HG03354 (cell line): ENCODE results near the gene PPT2.
A peak's percentile ranks its signal among the peaks of the same experiment; 100 is the strongest.
"Not testable (repeated sequence)": the region's sequence is repeated elsewhere in the genome, so short reads cannot be mapped to it uniquely, and the experiment has no call there.

Experiments
- ATAC-seq: cut with Tn5 transposase; IDR thresholded peaks from one replicate; pipeline ENCODE4 v1.9.1; 2021; ENCODE audit warnings: mild to moderate bottlenecking; ENCODE audit not compliant: unreplicated experiment, poor library complexity, severe bottlenecking

Gene PPT2

DNA sequence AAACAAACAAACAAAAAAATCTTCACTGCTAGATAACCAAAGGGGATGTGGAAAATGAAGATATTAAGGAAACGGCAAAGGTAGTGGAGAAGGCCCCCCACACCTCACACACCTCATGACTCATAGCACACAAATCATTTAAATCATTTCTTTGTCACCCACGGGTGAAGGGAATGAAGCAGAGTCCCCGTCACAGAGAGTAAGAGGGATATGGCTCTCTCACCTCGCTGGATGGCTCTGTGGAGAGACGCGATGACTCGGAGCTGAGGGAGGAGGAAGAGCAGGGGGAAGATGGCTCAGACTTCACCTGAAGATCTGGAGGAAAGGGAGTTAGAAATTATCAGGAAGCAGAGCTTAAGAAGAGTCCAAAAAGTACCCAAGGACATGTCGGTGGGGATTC lies 27.1 kb upstream of the PPT2 start:
- no peak for ATAC-seq

DNA sequence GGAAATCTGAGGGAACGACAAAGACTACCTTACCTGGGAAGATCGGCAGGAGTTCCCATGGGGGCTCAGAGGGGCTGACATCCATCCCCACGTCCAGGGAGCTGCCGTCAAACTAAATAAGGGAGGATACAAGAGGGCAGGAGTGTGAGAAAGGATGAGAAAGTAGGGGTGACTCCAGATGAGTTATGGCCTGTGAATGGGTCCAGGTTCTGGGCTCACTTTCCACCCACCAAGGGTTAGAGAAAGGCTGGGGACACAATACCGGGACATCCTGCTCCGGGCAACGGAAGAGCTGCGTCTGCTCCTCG lies 26.6 kb upstream of the PPT2 start:
- no peak for ATAC-seq

DNA sequence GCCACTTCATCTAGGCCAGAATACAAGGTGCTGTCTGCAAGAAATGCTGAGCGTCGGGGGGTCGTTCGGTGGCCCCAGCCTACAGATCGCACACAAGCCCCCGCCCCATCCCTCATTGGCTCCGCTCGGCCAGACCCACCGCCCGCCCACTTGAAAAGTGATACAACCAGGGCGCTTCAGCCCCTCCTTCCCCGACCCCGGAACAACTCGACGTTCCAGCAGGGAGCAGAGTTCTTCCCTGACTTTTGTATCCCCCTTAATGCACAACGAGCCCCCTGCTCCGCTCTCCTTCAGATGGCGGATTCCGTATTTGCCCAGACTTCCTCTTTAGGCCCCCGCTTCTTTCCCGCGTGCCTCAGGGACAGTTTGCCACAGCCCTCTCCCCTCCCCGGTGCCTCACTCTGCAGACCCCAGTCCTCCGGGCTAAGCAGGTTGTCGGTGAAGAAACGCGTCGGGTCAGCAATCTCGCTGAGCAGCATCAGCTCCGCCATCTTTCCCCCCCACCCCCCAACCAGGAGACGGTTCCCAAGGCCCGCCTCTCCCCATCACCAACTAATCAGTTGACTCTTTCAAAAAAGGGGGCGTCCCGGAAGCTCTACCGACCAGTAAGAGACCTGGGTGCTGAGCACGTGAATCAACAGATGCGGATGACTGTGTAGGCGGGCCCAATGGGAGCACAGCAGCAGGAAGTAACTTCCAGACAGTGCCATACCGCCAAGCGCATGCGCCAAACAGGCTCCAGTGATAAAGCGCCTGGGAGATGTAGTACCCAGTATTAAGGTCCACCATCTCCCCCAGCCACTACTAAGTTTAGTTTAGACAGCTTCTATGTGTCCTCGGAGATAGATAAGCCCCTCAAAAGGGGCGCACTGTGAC lies 26.0 kb upstream of the PPT2 start, which contains the start of gene ATF6B:
ATF6B (minus strand) TSS at position 530 of the 876 bp plus-strand sequence; CDS start at position 491, 39 bp downstream.
- peak; percentile 83 for ATAC-seq

DNA sequence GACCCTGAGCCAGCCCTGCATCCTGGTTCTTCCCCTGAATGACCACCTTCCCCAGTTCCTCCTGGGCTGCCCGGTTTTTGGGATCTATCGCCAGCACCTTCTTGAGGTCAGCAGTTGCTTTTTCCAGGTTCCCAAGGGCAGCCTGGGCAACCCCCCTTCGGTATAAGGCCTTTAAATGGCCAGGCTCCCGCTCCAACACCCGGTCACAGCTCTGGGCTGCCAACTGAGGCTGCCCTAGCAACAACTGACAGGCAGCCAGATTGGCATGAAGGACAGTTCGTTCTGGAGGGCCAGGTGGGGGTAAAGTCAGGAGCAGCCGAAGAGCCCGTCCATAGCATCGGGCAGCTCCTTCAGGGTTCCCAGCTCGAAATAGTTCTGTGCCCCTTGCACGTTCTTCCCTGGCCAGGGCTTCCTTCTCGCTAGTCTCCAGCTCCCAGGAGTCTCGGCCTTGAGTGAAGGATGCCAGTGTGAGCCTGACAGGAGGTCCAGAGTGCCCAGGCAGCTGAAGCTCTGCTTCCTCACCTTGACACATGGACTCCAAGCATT lies 25.1 kb upstream of the PPT2 start:
- ATAC-seq = no peak

DNA sequence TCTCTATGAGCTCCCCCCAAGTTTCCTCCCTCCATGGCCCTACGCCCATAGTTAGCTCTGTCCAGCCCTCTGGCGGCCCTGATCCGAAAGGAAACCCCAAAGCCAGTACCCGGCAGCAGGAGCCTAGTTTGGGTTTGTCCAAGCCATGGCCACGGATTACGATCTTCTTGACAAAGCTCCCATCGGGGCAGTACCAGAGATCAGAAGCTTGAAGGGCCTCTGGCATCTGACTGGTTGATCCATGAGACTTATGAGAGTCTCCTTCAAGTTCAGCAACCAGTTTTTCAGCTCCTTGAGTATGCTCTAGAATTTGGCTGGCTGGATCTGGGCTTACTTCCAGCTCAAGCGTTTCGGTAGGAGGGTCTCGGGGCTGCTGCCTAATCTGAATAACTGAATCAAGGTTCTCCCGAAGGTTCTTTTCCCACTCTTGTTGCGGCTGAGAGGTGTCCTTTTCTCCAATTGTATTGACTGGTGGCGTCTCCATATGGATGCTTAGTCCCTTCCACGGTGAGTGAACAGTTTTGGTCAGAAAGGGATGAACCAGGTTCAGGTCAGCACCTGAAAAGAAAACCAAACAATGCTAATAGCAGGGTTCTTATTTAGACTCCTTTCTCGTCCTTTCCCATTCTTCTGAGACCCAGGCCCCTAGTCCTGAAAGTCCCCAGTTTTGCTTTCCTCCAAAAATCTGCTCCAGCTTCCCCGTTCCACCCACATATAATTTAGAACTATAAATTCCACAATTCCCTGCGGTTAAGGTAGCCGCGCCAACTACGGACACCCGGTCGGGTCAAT lies 24.4 kb upstream of the PPT2 start:
- no peak for ATAC-seq

DNA sequence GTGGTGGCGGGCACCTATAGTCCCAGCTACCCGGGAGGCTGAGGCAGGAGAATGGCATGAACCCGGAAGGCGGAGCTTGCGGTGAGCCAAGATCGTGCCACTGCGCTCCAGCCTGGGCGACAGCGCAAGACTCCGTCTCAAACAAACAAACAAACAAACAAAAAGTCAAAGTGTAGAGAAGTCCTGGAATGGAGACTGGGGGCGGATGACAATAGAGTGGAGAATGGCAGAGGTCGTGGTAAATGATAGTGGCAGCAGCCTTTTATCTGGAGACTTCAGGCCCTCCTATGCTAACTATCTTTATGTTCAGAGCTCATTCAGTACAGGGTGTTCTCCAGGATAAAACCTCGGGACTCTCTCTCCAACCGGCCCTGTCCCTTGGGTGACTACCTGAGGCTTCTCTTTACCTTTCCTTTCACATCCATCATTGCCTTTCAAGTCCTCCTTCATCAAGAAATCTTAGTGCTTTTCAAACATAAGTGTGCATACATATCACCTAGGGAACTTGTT lies 22.4 kb upstream of the PPT2 start:
- ATAC-seq = no peak

DNA sequence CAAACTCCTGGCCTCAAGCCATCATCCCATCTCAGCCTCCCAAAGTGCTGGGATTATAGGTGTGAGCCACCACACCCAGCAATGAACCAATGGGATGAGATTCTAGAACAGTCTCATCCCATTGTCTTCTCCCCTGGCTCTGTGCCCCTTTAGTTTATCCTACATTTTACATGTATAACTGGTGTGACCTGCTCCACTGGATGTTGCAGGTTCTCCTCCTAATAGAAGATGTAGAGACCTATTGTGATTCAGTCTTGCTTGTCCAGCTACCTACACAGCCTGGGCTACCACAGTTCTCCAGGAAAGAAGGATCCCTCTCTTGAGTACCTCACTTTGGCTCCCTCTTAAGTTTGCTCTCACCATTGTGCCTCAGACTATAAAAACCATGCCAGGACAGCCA lies 21.8 kb upstream of the PPT2 start:
- no peak for ATAC-seq

DNA sequence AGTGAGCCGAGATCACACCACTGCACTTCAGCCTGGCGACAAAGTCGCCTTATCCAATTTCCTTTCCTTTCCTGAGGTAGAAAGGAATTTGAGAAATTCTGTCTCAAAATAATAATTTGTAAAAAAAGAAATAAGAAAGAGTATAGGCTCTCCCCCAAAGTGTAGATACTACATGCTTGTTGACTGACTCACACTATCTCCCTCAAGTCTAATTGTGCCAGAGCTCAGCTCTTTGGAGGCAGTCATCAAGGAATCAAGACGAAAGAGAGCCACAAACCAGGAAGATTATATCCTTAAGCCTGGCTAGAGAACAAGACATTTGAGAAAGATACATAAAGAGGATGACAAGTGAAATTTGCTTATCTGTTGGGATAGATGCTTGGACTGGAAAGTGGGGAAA lies 20.2 kb upstream of the PPT2 start:
- ATAC-seq = no peak

DNA sequence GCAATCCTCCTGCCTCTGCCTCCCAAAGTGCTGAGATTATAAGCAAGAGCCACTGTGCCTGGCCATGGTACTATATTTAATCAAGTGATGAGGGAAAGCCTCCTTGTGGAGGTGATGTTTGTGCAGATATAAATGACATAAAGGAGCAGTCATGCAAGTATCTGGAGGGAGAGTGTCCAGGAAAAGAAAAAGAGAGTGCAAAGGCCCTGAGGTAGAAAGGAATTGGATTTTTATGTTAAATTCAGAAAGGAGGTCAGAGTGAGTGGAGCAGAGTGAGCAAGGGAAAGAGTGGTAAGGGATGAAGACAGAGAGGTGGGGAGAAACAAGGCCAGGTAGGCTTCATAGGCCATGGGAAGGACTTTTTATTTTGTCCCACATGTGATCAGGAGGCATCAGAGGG lies 16.5 kb upstream of the PPT2 start:
- ATAC-seq = no peak

DNA sequence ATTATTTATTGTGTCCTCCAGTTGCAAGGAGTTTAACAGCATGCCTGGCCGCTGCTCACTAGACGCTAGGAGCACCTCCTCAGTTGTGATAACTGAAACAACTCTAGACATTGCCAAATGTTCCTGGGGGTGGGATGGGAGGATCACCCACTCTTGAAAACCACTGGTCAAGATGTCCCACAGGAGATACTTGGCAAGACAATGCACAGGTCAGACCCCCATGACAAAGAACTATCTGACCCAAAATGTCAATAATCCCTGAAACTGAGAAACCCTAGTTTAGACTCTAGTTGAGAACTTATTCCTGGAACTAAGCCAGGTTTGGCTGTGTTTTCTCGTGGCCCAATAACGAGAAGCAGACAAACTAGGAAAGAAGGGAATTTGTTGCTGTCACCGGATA lies 14.4 kb upstream of the PPT2 start:
- no peak for ATAC-seq

DNA sequence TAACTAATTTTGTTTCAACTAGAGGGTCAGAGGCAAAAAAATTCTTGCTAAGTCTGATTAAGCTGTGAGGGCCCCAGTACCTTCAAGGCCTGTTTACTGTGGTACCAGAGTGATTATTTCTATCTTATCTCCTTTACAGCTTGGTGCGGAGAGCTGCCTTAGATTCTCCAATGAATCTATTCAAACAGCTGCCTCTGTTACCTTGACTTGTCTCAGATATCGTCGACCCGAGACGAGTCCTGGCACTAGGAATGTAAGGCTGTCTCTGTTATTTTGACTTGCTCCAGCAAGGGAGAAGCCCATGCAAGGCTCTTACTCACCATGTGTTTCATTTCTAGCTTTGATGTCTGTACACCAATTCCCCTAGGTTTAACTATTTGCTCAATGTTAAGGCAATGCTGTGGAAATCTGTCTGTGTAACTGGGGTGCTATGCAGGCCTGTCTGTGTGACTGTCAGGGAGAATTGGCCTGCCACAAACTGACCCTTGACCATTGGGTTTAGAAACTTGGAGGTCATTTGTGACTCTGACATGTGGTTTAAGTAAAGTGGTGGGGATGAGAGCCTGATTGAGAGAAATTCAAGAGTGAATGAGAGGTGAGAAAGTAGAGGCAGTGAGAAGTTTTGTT lies 13.4 kb upstream of the PPT2 start:
- ATAC-seq = no peak

DNA sequence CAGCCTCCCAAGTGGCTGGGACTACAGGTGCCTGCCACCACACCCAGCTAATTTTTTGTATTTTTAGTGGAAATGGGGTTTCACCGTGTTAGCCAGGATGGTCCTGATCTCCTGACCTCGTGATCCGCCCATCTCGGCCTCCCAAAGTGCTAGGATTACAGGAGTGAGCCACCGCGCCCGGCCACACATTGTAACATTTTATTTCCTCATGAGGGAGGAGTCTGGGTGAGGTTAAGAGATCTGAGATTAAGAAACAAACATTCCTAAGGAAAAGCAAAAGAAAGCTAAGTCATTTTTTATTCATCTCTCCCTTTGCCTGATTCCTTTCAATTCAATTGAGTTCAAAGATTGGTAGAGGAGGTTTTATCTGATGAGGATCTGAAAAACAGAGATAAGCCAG lies 9.7 kb upstream of the PPT2 start:
- ATAC-seq = not testable (repeated sequence)

DNA sequence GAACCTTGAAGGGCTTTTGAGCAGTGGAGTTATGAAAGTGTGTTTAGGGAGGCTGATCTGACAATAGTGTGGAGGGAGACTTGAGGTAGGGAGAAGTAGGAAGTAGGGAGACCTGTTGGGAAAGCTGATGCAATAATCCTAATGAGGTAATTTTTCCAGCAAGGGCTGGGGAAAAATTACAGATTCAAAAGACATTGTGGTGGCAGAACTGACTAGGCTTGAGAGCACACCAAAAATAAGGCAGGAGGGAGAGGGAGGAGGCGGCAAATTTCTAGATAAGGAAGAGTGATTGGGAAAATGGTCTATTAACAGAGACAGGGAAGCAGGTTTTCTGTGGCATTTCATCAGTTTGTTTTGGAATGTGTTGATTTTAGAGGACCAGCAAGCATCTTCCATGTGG lies 7.7 kb upstream of the PPT2 start:
- no peak for ATAC-seq

DNA sequence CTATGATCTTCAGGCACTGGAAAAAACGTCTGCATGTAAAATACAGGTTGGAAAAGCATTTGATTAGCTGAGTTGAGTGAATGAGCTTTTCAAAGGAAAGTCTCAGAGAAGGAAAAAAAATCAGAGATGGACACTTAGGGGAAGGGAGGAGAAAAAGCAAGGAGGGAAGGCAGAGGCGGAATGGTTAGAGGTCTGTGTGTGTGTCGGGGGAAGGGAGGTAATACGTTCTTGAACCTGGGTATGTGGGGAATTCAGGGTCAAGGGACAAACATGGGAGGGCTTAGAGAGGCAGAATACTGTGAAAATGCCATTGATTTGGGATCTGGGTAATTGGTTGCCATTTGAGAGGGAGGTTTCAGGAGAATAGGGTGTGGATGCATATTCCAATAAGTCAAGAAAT lies 7.3 kb upstream of the PPT2 start:
- no peak for ATAC-seq

DNA sequence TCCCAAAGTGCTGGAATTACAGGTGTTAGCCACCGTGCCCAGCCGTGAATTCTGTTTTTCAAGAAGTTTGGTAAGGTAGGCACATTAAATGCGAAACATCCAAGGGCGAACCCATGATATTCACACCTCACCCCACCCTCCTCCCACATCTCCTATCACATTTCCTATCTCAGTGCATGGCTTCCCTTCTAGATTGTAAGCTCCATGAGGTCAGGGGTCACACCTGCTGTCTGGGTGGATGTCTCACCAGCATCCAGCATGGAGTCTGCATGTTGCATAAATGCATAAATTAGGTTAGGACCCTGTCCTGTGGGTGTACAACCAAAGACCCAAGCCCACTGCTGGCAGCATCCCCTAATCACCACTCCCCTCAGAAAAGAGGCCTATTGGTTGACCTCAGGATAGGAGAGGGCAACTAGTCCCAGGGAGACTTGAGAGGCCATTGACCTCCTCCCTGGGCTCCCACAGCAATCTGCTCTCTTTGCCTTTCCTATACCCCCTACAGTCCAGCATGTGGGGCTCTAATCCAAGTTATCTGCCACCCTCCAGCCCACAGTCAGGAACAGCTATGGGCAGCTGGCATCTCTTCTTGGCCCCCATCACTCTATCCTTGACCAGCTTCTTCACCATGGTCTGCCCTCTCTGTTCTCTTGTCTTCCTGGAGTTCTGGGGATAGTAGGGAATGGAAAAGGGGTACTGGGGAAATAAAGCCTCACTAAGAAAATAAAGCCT lies 6.4 kb upstream of the PPT2 start:
- no peak for ATAC-seq

DNA sequence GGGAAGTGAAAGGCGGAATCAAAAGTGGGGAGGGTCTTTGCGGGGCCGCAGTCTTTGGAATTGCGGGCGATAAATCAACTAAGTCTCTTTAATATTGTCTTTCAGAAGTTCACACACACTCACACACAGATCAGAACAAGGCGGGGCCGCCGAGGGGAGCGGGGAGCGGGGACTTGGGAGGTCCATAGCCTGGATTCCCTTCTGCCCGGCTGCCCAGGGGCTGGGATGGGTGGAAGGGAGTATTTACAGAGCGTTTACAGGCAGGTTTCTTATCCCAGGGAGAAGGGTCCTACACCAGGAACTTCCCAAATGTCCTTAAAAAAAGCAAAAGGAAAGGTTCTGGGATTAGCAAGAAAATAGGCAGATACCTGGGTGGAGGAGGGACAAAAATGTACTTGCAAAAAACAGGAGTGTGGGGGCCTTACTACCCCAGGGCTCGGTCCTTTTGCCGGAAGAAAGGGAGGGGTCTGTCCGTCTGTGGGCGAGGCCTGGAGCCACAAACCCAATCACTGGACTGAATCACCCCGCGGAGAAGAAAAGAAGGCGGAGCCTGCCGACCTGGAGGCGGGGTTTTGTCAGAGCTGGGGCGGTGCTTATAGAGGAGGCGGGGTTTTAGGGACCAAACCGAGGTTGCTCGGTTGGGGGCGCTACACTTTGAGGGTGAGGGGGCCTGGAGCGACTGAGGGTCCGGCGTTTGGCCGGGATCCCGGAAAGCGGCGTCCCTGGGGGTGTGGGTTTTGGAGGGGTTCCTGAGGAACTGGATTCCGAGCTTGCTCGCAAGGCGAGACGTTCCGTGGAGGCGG lies 5.5 kb upstream of the PPT2 start:
- ATAC-seq = no peak

DNA sequence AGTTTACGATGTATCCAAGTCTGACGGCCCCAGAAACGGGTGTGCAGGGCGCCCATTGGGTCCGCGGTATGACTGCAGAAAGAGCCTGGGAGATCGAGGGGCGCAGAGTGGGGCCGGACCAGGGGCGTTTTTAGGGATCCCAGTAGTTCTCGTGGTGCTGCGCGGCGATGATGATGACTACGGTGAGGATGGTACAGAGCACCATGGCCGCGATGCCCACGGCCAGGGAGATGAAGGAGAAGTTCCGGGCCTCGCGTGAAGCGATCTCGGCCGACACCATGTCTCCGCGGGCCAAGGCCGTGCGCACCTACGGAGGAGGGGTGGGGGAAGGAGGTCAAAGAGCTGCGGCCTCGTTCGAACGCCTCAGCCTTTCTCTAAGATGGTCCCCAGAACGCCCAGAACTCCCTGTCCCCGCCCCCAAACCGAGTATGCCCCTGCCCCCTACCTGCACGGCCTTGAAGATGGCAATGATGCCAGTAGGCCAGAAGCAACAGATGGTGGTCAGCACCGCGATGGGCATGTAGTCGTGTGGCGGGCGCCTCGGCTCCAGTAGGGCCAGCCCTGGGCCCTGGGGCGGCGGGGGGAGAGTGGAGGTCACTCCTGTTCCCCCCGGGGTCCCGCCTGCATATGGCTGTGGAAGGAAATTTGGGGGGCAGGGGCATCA lies 4.7 kb upstream of the PPT2 start:
- ATAC-seq = no peak
